ENCODE measurements around the gene MIPOL1.
"Not testable (repeated sequence)": the region's sequence is repeated elsewhere in the genome, so short reads cannot be mapped to it uniquely, and the experiment has no call there.

MIPOL1 gene

DNA sequence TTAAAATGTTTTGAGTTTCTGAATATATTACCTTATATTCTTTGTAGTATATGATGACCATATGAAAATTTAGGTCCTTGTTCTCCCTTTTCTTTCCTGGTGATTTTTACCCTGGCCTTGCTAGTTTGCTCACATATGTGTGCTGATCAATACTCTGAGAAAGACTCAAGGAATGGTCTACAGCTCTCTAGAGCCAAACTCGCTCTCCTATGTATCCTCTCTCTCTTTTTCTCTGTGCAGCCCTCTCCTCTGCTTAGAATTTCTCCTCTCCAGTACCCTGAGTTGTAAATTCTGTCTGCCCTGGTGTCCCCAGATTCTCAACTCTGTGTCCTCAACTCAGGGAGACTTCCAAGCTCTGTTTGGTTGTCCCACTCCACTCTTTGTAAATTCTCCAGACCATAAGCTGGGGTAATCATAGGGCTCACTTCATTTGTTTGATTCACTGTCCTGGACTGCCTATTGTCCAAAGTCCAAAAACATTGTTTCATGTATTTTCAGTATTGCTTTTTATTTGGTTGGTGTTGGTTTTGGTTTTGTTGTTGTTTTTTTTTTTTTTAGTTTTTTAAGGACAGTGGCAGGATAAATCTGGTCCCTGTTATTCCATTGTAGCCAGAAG is 356.3 kb downstream of the MIPOL1 start:
- H3K27ac Mint-ChIP-seq, result no peak overlapping the region
- peaks cover 18% of the 10 kb centered on the region for H3K9me3 Mint-ChIP-seq (ENCODE audit: low read depth)
- H3K36me3 Mint-ChIP-seq, result no peaks in the 10 kb centered on the region
- H3K4me1 Mint-ChIP-seq (ENCODE audit: low read depth), result no peaks in the 10 kb centered on the region
- H3K27me3 Mint-ChIP-seq, result no peaks in the 10 kb centered on the region
- no peak overlapping the region for H3K4me3 Mint-ChIP-seq

DNA sequence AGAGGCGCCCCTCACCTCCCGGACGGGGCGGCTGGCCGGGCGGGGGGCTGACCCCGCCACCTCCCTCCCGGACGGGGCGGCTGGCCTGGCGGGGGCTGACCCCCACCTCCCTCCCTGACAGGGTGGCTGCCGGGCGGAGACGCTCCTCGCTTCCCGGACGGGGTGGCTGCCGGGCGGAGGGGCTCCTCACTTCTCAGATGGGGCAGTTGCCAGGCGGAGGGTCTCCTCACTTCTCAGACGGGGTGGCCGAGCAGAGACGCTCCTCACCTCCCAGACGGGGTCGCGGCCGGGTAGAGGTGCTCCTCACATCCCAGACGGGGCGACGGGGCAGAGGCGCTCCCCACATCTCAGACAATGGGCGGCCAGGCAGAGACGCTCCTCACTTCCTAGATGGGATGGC is 357.9 kb downstream of the MIPOL1 start:
- not testable (repeated sequence) for H3K4me1 Mint-ChIP-seq (ENCODE audit: low read depth); H3K27me3 Mint-ChIP-seq; H3K4me3 Mint-ChIP-seq; H3K27ac Mint-ChIP-seq; H3K36me3 Mint-ChIP-seq
- H3K9me3 Mint-ChIP-seq (ENCODE audit: low read depth), result peaks cover 18% of the 10 kb centered on the region

DNA sequence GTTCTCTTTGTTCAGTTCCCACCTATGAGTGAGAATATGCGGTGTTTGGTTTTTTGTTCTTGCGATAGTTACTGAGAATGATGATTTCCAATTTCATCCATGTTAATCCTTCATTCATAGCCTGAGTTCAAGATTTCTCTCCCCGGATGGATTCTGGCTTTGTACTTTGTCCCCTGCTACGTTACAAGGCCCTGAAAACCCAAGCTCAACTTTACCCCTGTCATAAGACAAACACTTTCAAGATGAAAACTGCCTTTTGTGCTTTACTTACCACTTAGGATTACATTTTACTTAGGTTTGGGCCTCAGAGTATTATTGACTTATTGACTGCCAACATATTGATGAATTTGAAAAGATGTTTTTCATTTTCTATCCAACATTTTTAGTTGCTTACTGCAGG is 361.0 kb downstream of the MIPOL1 start:
- Mint-ChIP-seq H3K36me3 (no peaks in the 10 kb centered on the region), H3K4me1 (ENCODE audit: low read depth) (no peaks in the 10 kb centered on the region), H3K4me3 (no peak overlapping the region), H3K27me3 (no peaks in the 10 kb centered on the region), H3K27ac (no peak overlapping the region), H3K9me3 (ENCODE audit: low read depth) (peaks cover 5% of the 10 kb centered on the region)

DNA sequence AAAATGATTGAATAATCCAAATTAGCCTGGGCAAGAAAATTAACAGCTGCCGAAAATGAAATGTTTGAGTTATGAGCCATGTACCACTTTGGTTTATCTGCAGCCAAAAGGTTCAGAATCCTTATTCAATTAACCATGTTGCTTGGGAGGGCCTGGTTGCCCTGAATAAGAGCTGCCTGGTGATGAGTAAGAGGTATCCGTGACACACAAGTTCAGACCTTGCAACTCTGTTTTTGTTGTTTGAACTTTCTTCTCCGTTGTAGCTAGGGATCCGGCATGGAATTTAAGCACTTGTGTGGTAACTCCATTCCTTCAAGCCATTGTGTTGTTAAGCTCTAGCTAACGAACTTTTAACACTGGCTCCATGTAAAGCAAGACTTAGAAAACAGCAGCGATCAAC is 361.6 kb downstream of the MIPOL1 start:
- Mint-ChIP-seq H3K4me1 (ENCODE audit: low read depth) (no peaks in the 10 kb centered on the region), H3K36me3 (no peaks in the 10 kb centered on the region), H3K27ac (no peak overlapping the region), H3K4me3 (no peak overlapping the region), H3K9me3 (ENCODE audit: low read depth) (no peaks in the 10 kb centered on the region), H3K27me3 (no peaks in the 10 kb centered on the region)

DNA sequence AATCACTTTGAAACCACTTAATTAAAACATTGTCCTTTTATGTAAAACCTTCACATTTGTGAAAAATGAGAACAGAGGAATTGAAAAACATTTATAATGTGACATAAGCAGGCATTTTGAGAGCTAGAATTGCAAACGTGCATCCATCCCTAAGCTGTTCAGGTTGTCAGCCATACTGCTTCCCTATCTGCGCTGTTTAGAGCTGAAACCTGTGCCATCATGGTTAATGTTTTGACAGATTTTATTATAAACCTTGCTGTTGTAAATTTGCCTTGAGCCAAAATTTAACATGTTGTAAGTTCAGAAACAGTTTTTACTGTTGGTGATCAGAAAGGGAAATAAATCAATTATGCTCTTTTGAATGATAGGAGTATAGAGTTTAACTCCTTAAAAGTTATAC is 365.5 kb downstream of the MIPOL1 start:
- H3K36me3 Mint-ChIP-seq, result no peaks in the 10 kb centered on the region

DNA sequence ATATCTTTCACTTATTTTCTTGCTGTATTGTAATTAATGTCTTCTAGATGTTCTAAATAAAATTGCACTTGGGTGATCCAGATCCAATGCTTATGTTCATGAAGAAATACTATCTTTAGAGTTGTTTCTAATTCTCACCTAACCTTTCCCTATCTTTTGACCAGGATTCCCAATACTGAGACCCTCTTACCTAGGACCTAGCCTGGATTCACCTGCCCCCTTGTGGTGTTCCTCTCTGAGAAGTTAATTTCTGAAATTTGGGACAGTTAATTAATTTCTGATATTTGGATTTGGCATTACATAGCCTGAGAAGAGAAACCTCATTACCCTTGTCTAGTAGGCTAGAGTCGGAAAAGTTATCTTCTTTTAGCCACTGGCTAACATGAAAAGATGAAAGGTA is 367.8 kb downstream of the MIPOL1 start:
- peaks cover 2% of the 10 kb centered on the region for H3K27me3 Mint-ChIP-seq
- no peak overlapping the region for H3K4me3 Mint-ChIP-seq
- no peaks in the 10 kb centered on the region for H3K4me1 Mint-ChIP-seq (ENCODE audit: low read depth)
- no peaks in the 10 kb centered on the region for H3K36me3 Mint-ChIP-seq
- H3K27ac Mint-ChIP-seq, result no peak overlapping the region
- H3K9me3 Mint-ChIP-seq (ENCODE audit: low read depth), result no peaks in the 10 kb centered on the region

More for the DNA sequence above, 365.5 kb downstream of the MIPOL1 start:
- Mint-ChIP-seq H3K9me3 (ENCODE audit: low read depth) (no peaks in the 10 kb centered on the region), H3K4me3 (no peak overlapping the region), H3K4me1 (ENCODE audit: low read depth) (no peaks in the 10 kb centered on the region), H3K27ac (no peak overlapping the region), H3K27me3 (no peaks in the 10 kb centered on the region)

DNA sequence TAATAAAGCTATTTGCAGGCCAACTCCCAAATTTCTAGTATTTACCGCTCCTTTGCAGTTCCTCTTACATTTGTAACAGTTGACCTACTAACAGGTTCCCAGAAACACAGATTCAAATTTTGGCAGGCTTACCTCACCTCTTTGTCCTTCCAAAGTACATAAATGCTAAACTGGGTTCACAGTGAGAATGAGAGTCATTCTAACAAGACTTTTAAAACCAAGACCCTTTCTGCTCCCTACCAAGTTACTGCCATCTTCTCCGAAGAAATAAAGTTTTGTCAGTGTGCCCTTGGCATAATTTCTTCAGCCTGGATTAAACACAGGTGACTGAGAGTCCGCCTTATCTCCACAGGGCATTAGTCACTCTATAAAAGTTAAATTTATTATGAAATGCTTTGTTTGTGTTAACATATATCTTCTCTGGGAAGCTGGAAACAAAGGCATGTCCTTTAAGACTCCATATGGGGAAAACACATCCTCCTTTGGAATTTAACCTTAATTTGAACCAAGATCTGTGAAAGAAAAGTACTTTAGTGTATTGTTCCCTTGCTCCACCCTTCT is 369.2 kb downstream of the MIPOL1 start:
- H3K9me3 Mint-ChIP-seq (ENCODE audit: low read depth), result no peaks in the 10 kb centered on the region
- H3K36me3 Mint-ChIP-seq, result no peaks in the 10 kb centered on the region
- H3K4me3 Mint-ChIP-seq, result no peak overlapping the region
- no peaks in the 10 kb centered on the region for H3K4me1 Mint-ChIP-seq (ENCODE audit: low read depth)
- no peak overlapping the region for H3K27ac Mint-ChIP-seq
- H3K27me3 Mint-ChIP-seq, result peaks cover 6% of the 10 kb centered on the region

DNA sequence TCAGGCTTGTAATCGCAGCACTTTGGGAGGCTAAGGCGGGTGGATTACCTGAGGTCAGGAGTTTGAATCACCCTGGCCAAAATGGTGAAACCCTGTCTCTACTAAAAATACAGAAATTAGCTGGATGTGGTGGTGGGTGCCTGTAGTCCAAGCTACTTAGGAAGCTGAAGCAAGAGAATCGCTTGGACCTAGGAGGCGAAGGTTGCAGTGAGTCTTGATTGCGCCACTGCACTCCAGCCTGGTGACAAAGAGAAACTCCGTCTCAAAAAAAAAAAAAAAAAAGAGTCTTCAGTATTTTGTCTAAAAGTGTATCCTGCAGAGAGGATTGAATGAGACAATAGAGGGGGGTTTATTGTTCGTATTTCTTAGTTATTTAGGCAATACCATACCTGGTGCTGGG is 372.0 kb downstream of the MIPOL1 start:
- Mint-ChIP-seq H3K9me3 (ENCODE audit: low read depth) (peaks cover 6% of the 10 kb centered on the region), H3K4me1 (ENCODE audit: low read depth) (no peaks in the 10 kb centered on the region), H3K4me3 (no peak overlapping the region), H3K27me3 (peaks cover 11% of the 10 kb centered on the region), H3K27ac (no peak overlapping the region), H3K36me3 (no peaks in the 10 kb centered on the region)

DNA sequence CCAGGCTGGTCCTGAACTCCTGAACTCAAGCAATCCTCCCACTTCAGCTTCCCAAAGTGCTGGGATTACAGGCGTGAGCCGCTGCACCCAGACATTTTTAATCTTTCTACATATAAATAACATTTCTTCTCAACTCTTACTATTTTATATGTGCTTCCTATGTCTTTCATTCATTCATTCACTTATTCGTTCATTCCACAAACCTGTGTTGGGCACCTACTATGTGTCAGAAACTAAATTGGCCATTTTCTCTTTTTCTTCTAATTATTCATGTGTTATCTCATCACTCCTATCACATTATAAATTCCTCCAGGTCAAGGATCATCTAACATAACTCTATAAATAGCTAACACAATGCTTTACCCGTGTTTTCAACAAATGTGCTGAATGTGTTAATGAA is 373.7 kb downstream of the MIPOL1 start:
- Mint-ChIP-seq H3K4me3 (no peak overlapping the region), H3K27ac (no peak overlapping the region), H3K4me1 (ENCODE audit: low read depth) (no peaks in the 10 kb centered on the region), H3K36me3 (no peaks in the 10 kb centered on the region), H3K9me3 (ENCODE audit: low read depth) (peaks cover 6% of the 10 kb centered on the region), H3K27me3 (peaks cover 13% of the 10 kb centered on the region)

DNA sequence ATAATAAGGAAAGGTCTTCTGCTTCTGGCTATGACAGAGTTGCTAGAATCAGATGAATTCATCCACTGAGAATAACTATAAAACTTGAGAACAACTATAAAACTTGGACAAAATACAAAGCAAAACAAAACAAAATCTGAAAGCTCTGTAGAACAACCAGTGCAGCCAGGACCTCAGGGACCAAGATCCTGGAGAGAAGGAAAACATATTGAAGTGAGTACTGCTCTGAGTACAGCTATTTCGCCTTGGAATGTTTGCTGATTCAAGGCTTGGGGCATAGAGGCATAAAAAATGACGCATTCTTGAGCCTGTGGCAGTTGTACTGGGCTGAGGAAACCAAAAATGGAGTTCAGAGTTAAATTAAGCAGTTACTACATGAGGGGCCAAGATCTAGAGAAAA is 375.6 kb downstream of the MIPOL1 start:
- no peak overlapping the region for H3K27ac Mint-ChIP-seq
- H3K4me1 Mint-ChIP-seq (ENCODE audit: low read depth), result no peaks in the 10 kb centered on the region
- peaks cover 14% of the 10 kb centered on the region for H3K27me3 Mint-ChIP-seq
- H3K36me3 Mint-ChIP-seq, result no peaks in the 10 kb centered on the region
- H3K9me3 Mint-ChIP-seq (ENCODE audit: low read depth), result peaks cover 6% of the 10 kb centered on the region
- no peak overlapping the region for H3K4me3 Mint-ChIP-seq

DNA sequence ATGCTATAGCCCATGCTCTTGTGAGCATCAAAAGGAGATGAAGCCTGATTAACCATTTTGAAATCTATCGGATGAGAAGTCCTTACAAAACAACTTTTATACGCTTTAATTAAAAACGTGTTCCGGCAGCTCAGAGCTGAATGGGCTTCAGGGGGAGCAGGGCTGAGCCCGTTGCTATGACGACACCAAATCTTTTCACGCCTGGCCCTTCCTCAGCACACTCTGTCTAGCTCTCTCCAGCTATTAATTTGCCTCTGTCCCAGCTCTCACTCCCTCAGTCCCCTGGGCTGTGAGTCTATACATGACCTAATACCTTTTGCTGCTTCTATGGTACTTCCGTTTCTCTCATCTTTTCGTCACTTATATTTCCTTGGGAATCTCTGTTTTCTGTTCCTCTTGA is 381.5 kb downstream of the MIPOL1 start:
- H3K9me3 Mint-ChIP-seq (ENCODE audit: low read depth), result no peaks in the 10 kb centered on the region
- no peaks in the 10 kb centered on the region for H3K36me3 Mint-ChIP-seq
- no peak overlapping the region for H3K4me3 Mint-ChIP-seq
- peaks cover 23% of the 10 kb centered on the region for H3K27me3 Mint-ChIP-seq
- H3K27ac Mint-ChIP-seq, result no peak overlapping the region
- no peaks in the 10 kb centered on the region for H3K4me1 Mint-ChIP-seq (ENCODE audit: low read depth)

DNA sequence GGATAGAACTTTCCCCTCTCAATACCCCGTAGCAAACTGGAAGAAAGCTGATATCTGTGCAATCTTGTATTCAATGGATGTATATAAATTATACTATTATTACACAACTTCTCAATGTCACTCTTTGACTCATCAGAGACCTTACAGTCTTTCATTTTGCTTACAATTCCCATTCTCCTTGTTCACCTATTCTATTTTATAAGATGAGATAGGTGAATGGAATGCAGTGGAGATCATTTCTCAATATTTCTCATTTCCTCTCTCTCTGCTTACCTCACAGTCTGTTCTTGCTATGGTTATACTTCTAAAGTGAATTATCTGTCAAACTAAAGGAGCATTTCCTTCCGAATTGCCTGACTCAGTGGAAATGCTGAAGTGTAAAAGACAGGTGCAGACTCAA is 382.4 kb downstream of the MIPOL1 start:
- Mint-ChIP-seq H3K27me3 (peaks cover 22% of the 10 kb centered on the region), H3K36me3 (no peaks in the 10 kb centered on the region), H3K9me3 (ENCODE audit: low read depth) (no peaks in the 10 kb centered on the region), H3K4me3 (no peak overlapping the region), H3K27ac (no peak overlapping the region), H3K4me1 (ENCODE audit: low read depth) (no peaks in the 10 kb centered on the region)

DNA sequence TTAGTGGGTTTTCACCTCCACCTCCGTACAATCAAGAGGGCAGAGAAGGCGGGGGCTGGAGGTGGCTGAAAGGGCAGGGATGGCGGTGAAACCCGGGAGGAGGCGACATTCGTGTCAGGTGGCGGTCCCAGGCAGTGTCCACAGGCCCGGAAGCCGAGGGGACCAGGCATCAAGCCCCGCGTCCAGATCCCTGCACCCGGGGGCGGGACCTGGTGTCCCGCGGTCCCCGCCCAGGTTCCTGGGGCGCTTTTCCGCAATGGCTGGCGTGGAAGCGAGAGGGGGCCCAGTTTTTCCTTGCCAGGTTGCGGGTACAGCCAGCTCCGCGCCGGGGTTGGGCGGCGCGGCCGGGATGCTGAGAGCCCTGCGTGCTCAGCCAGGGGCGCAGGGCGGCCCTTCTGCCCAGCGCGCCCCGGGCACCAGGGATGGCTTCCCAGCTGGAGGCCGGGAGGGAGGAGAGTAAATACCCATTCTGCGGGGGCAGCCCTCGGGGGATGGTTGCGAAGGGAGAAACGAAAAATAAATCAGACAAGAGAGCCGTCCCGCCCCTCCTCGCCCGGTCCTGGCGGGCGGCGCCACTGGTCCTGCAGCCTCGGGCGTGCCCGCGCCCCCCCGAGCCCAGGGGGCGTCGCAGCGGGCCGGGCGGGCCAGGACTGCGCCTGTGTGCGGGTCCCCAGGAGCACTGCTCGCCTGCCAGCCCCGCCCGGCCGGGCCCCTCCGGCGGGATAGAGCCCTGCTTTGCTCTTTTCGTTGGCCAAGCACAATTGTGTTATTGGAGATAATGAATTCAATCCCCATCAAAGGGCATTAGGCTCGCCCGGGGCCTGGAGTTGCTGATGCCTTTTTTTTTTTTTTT is 385.8 kb downstream of the MIPOL1 start:
- peaks cover 40% of the 10 kb centered on the region for H3K27me3 Mint-ChIP-seq
- H3K9me3 Mint-ChIP-seq (ENCODE audit: low read depth), result no peaks in the 10 kb centered on the region
- no peak overlapping the region for H3K4me3 Mint-ChIP-seq
- H3K4me1 Mint-ChIP-seq (ENCODE audit: low read depth), result no peaks in the 10 kb centered on the region
- H3K36me3 Mint-ChIP-seq, result peaks cover 1% of the 10 kb centered on the region
- H3K27ac Mint-ChIP-seq, result no peak overlapping the region

DNA sequence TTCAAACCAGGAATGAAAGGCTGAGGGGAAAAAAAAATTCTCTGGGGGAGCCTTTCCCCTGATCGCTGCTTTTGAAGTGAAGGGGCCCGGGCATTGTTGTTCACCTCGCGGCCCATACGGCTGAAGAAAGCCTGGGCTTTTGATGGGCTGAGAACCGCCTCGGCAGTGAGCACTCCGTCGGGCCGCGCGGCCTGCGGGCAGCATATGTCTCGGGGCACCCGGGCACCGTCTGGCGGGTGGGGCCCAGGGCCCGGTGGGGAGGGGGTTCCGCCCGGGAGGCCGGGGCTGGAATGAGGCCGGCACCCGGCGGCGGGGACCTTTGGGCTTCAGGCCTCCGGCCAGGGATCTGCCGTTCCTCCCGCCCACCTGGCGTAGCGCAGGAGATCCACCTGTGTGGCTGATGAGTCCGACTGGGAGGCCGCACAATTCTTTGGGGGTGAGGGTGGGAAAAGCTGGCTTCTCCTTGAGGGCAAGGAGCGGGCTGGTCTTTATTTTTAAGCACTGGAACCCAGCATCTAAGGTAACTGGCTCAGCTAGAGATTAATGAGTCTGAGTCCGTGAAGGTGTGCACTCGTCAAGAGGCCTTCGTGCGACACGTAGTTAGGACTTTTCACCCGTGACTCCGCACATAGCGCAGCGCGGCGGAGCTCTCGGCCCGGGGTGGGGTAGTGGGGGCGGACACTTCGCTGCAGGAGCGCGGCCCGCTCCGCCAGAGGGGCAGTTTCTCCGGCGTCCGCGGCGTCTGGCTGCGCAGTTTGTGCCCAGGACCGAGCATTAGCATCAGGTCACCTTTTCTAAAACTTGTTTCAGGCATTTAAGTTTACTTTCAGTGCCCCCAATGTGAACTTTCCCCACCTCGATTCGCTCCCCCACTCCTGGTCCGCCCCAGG is 386.7 kb downstream of the MIPOL1 start:
- Mint-ChIP-seq H3K36me3 (peaks cover 8% of the 10 kb centered on the region), H3K4me1 (ENCODE audit: low read depth) (no peaks in the 10 kb centered on the region), H3K27me3 (peaks cover 43% of the 10 kb centered on the region), H3K27ac (no peak overlapping the region), H3K4me3 (no peak overlapping the region), H3K9me3 (ENCODE audit: low read depth) (no peaks in the 10 kb centered on the region)

DNA sequence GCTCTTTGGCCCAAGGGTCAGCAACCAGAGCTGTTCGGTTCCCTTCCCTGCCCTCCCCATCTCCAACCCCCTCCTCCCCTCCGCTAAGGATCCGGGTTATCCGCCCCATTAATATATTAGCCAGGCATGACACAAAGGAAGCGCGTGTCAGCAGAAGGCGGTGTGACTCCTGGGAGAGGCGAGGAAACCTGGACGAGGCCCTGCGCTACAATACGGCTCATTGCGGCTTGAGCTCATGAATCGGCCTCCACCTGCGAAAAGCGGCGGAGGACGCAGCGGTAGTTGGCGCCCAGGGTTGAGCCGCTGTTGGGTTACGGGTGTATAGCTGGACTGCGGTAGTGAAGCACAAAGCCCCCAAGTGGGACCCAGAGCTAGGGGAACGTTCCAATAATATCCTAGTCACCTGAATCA is 387.4 kb downstream of the MIPOL1 start:
- Mint-ChIP-seq H3K27ac (no peak overlapping the region), H3K9me3 (ENCODE audit: low read depth) (no peaks in the 10 kb centered on the region), H3K27me3 (peaks cover 39% of the 10 kb centered on the region), H3K36me3 (peaks cover 8% of the 10 kb centered on the region), H3K4me1 (ENCODE audit: low read depth) (no peaks in the 10 kb centered on the region), H3K4me3 (no peak overlapping the region)

Measured in activated naive CD8-positive, alpha-beta T cell (primary cell).